HG02870 (cell line): Measurements from ENCODE around the gene PAOX.

Source experiments
- ATAC-seq: cut with Tn5 transposase; IDR thresholded peaks from one replicate; pipeline ENCODE4 v1.9.1; 2021; ENCODE audit warnings: mild to moderate bottlenecking, moderate library complexity; ENCODE audit not compliant: unreplicated experiment

The PAOX gene

GRCh38 chr10:133379152-133379800 lies at the start of gene PAOX:
Gene PAOX (plus strand): TSS chr10:133379262. CDS start chr10:133379317, 55 bp downstream.
- ATAC-seq, result peak; percentile 54

GRCh38 chr10:133329491-133330202 lies 49.4 kb upstream of the PAOX start:
- peak; percentile 90 for ATAC-seq

- no peak for ATAC-seq
Observed at GRCh38 chr10:133332936-133333699, 45.9 kb upstream of the PAOX start.

- ATAC-seq, result no peak
Observed at GRCh38 chr10:133334503-133335245, 44.4 kb upstream of the PAOX start.

- ATAC-seq, result no peak
Observed at GRCh38 chr10:133335246-133336117, 43.6 kb upstream of the PAOX start.

- no peak for ATAC-seq
Observed at GRCh38 chr10:133336118-133336576, 42.9 kb upstream of the PAOX start.

- ATAC-seq, result no peak
Observed at GRCh38 chr10:133336577-133337369, 42.3 kb upstream of the PAOX start, which contains the start of gene CALY. Gene CALY (minus strand): TSS chr10:133336896. CDS start chr10:133328989, 7,907 bp downstream.

GRCh38 chr10:133337370-133337725 lies 41.7 kb upstream of the PAOX start:
- no peak for ATAC-seq

GRCh38 chr10:133338080-133339071 lies 40.7 kb upstream of the PAOX start:
- no peak for ATAC-seq

- no peak for ATAC-seq
Observed at GRCh38 chr10:133339708-133340380, 39.2 kb upstream of the PAOX start.

- no peak for ATAC-seq
Observed at GRCh38 chr10:133341983-133342382, 37.1 kb upstream of the PAOX start.

- ATAC-seq, result no peak
Observed at GRCh38 chr10:133342942-133343341, 36.1 kb upstream of the PAOX start.

GRCh38 chr10:133343558-133343957 lies 35.5 kb upstream of the PAOX start:
- no peak for ATAC-seq

GRCh38 chr10:133344236-133344635 lies 34.8 kb upstream of the PAOX start:
- no peak for ATAC-seq

GRCh38 chr10:133346413-133346812 lies 32.6 kb upstream of the PAOX start:
- no peak for ATAC-seq

- no peak for ATAC-seq
Observed at GRCh38 chr10:133347710-133348517, 31.1 kb upstream of the PAOX start.

GRCh38 chr10:133349160-133349568 lies 29.9 kb upstream of the PAOX start:
- ATAC-seq, result no peak
